Stimulated activated naive B cell treated with anti-CD40 and anti-IgM and Interleukin-4, amounts not matched to agents 10 μg/mL and 1 μg/mL and 100 μg/mL, for 72 hours (primary cell): ENCODE results near the gene SQSTM1.

Experiments used
- ATAC-seq, 2 donors: fragments of 150-1000 bp; cut with Tn5 transposase; replicated peaks; 2 replicates each; pipeline ENCODE4 v1.10.0; 2021; ENCODE audit warnings: moderate library complexity in 1 of 2
- DNase-seq: peaks from one replicate; pipeline ENCODE4 v3.0.0; 2021
- H3K27ac Mint-ChIP-seq: one replicate; pipeline ENCODE4 v1.8.0; 2022; ENCODE audit warnings: mild to moderate bottlenecking, mixed read lengths
- H3K27me3 Mint-ChIP-seq, 2 donors: one replicate each; pipeline ENCODE4 v1.8.0; 2022; ENCODE audit warnings: mixed read lengths in 2 of 2
- H3K36me3 Mint-ChIP-seq, 2 donors: one replicate each; pipeline ENCODE4 v1.8.0; 2022; ENCODE audit warnings: mixed read lengths in 2 of 2, mild to moderate bottlenecking in 1 of 2
- H3K4me1 Mint-ChIP-seq, 2 donors: one replicate each; pipeline ENCODE4 v1.8.0; 2022; ENCODE audit warnings: mixed read lengths in 2 of 2, mild to moderate bottlenecking in 1 of 2
- H3K4me3 Mint-ChIP-seq, 2 donors: one replicate each; pipeline ENCODE4 v1.8.0; 2022; ENCODE audit warnings: mild to moderate bottlenecking in 2 of 2, mixed read lengths in 2 of 2, moderate library complexity in 1 of 2
- H3K9me3 Mint-ChIP-seq, 2 donors: one replicate each; pipeline ENCODE4 v1.8.0; 2022; ENCODE audit warnings: mixed read lengths in 2 of 2, mild to moderate bottlenecking in 1 of 2

The SQSTM1 gene

DNA sequence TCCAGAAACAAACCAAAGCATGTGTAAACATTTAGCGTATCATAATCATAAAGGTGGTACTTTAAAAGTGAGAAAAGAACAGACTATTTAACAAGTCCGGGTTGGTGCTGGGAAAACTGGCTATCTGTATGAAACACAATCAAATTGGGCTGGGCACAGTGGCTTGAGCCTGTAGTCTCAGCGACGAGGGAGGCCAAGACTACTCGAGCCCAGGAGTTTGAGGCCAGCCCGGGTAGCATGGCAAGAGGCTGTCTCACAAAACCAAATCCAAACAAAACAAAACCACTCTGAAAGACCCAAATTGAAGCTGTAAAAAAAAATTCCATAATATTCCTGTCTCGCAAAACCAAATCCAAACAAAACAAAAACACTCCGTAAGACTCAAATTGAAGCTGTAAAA, 33.7 kb downstream of the SQSTM1 start:
- H3K27ac Mint-ChIP-seq, result no peak overlapping the region
- peaks cover 8 to 14% of the 10 kb centered on the region in 2 donors for H3K36me3 Mint-ChIP-seq
- DNase-seq, result no peak

GRCh38 chr5:179858241-179858585, 37.5 kb downstream of the SQSTM1 start:
- DNase-seq (no peak), ATAC-seq (peak; percentile 62)
- no peaks in the 10 kb centered on the region for H3K27me3 Mint-ChIP-seq
- peaks cover 12 to 13% of the 10 kb centered on the region in 2 donors for H3K36me3 Mint-ChIP-seq
- no peaks in the 10 kb centered on the region for H3K9me3 Mint-ChIP-seq
- H3K4me1 Mint-ChIP-seq, result peaks cover 14 to 39% of the 10 kb centered on the region in 2 donors
- H3K4me3 Mint-ChIP-seq, result peak overlapping the region; percentile 97 to 100
- H3K27ac Mint-ChIP-seq, result peak overlapping the region; percentile 96

More for the DNA sequence above, 33.7 kb downstream of the SQSTM1 start:
- no peaks in the 10 kb centered on the region for H3K9me3 Mint-ChIP-seq
- no peak overlapping the region for H3K4me3 Mint-ChIP-seq
- no peak for ATAC-seq
- H3K4me1 Mint-ChIP-seq, result peaks cover 21 to 48% of the 10 kb centered on the region in 2 donors
- no peaks in the 10 kb centered on the region for H3K27me3 Mint-ChIP-seq

DNA sequence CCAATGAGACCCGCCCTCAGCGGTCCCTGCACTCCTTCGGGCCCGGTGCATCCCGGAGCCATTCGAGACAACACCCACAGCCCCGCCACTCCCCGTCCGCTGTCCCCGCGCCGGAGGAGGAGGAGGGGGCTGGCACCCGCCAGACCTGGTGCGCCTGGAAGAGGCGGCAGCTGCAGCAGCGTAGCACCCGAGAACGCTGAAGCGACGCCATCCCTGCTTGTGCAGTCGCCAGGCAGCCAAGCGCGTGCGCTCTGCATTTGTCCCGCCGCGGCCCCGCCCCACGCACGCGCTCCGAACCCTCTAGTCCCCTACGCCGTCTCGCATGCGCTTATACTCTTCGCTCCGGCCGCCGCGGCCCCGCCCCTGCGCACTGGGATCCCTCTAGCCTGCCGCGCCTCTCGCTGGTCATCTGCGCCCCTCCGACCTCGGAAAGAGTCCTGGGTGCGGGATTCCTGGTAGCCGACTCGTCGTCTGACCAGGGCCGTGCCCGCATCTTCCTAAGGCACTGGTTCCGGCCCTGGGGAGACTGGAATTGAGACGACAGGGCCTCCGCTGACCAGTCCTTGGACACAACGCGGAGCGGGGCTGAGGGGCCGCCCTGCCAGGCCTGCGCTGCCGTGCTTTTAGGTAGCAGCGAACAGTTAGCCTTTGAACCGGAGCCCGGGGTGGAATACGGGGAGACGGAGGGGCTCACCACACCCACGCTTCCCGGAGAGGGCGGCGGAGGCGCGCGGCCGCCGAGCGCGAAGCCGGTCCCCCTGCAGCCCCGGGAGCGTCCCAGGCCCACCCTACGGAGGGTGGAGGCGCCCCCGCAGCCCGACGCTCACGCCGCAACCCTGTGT, 38.1 kb downstream of the SQSTM1 start, which contains the start of gene MRNIP:
Gene MRNIP, minus strand, starts transcription at position 232 of the 842 bp plus-strand sequence. Its CDS starts 21 bp downstream, at position 211.
- Mint-ChIP-seq H3K36me3 (peaks cover 17 to 18% of the 10 kb centered on the region in 2 donors), H3K4me3 (peak within 1 kb of the TSS; percentile 97 to 100), H3K27ac (peak within 1 kb of the TSS; percentile 96), H3K9me3 (no peaks in the 10 kb centered on the region), H3K4me1 (peaks cover 13 to 35% of the 10 kb centered on the region in 2 donors), H3K27me3 (no peaks in the 10 kb centered on the region)
- DNase-seq (peak; percentile 89), ATAC-seq (peak; percentile 95 to 96)

- Mint-ChIP-seq H3K9me3 (no peaks in the 10 kb centered on the region), H3K4me3 (peak overlapping the region; percentile 41 to 64), H3K36me3 (peaks cover 26 to 28% of the 10 kb centered on the region in 2 donors), H3K4me1 (peaks cover 9 to 26% of the 10 kb centered on the region in 2 donors), H3K27me3 (no peaks in the 10 kb centered on the region), H3K27ac (peak overlapping the region; percentile 53)
- ATAC-seq, result no peak
- DNase-seq, result no peak
These were observed 39.6 kb downstream of the SQSTM1 start for GRCh38 chr5:179860301-179860700.

DNA sequence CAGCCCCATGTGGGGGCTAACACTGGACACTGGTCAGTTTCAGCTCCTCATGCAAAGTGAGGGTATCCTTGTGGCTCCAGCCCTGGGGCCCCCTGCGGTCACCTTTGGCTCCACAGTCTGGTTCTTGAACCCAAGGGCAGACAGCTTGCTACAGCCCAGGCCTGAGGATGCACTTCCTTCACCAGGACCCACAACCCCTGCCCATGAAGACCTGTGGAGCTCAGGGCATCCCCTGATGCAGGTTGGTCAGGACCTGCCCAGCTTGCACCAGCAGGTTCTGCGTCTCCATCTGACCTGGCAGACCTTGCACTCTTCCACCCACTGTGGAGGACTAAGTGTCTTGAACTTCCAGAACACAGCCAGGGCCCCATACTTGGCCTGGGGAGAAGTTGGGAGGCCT, 41.6 kb downstream of the SQSTM1 start:
- Mint-ChIP-seq H3K27ac (no peak overlapping the region), H3K4me3 (no peak overlapping the region), H3K36me3 (peaks cover 36 to 37% of the 10 kb centered on the region in 2 donors), H3K9me3 (no peaks in the 10 kb centered on the region), H3K4me1 (peaks cover 16 to 39% of the 10 kb centered on the region in 2 donors), H3K27me3 (no peaks in the 10 kb centered on the region)
- ATAC-seq (no peak), DNase-seq (no peak)

GRCh38 chr5:179862891-179863290, 42.2 kb downstream of the SQSTM1 start:
- ATAC-seq, result no peak
- H3K4me1 Mint-ChIP-seq, result peaks cover 17 to 40% of the 10 kb centered on the region in 2 donors
- H3K27ac Mint-ChIP-seq, result peak overlapping the region; percentile 79
- DNase-seq, result no peak
- no peaks in the 10 kb centered on the region for H3K9me3 Mint-ChIP-seq
- no peaks in the 10 kb centered on the region for H3K27me3 Mint-ChIP-seq
- H3K4me3 Mint-ChIP-seq, result no peak overlapping the region
- H3K36me3 Mint-ChIP-seq, result peaks cover 39 to 41% of the 10 kb centered on the region in 2 donors

DNA sequence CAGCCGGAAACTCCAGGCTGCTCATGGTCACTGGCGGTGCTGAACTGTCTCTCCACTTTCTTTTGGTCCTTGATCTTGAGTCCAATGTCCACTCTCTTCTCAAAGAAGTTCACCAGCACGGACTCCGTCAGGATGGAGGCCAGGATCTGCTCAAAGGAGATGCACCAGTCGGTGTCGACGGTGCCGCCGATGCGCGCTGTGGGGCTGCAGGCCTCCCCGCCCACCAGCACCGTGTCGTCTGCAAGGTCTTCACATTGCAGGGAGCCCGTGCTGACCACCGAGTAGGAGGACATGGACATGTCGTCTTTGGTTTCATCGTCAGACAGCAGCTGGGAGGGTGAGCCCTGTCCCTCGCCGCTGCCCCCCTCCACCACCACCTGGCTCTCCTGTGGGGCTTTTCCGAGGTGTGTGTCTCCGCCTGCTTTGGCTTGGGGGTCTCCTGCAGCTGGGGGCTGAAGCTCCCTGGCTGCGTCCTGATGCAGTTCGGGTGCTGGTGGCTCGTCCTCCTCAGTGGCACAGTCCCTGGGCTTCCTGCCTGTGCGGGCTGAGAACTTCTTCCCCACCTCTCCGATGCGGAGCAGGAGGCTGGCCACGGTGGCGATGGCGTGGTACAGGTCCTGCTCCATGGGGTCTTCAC, 42.9 kb downstream of the SQSTM1 start:
- H3K27me3 Mint-ChIP-seq, result no peaks in the 10 kb centered on the region
- H3K4me1 Mint-ChIP-seq, result peaks cover 15 to 42% of the 10 kb centered on the region in 2 donors
- no peaks in the 10 kb centered on the region for H3K9me3 Mint-ChIP-seq
- ATAC-seq (no peak), DNase-seq (no peak)
- H3K27ac Mint-ChIP-seq, result peak overlapping the region; percentile 75
- H3K4me3 Mint-ChIP-seq, result no peak overlapping the region
- peaks cover 45 to 48% of the 10 kb centered on the region in 2 donors for H3K36me3 Mint-ChIP-seq

DNA sequence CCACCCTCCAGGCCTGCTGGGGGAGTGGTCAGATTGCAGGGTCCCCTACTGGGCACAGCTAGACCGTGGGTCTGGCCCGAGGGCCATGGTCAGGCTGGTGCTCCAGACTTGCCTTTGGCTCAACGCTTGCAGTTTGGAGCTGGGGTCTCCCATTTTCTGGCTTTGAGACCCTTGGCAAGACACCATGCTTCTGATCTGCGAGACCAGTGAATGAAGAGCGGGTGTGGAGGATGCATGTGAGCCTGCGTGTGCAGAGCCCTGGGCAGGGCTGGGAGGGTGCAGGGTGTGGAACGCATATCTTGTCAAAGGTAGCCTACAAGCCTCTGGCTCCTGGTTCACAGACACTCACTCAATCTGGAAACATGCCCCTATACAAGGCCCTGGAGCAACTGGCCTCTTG, 44.0 kb downstream of the SQSTM1 start:
- Mint-ChIP-seq H3K4me1 (peaks cover 15 to 35% of the 10 kb centered on the region in 2 donors), H3K4me3 (no peak overlapping the region), H3K27ac (no peak overlapping the region), H3K9me3 (no peaks in the 10 kb centered on the region), H3K36me3 (peaks cover 49 to 58% of the 10 kb centered on the region in 2 donors), H3K27me3 (no peaks in the 10 kb centered on the region)
- ATAC-seq (no peak), DNase-seq (no peak)

GRCh38 chr5:179865491-179866240, 45.0 kb downstream of the SQSTM1 start:
- peaks cover 8 to 25% of the 10 kb centered on the region in 2 donors for H3K4me1 Mint-ChIP-seq
- DNase-seq, result no peak
- no peak overlapping the region for H3K27ac Mint-ChIP-seq
- no peak for ATAC-seq
- H3K4me3 Mint-ChIP-seq, result no peak overlapping the region
- H3K36me3 Mint-ChIP-seq, result peaks cover 56 to 57% of the 10 kb centered on the region in 2 donors
- no peaks in the 10 kb centered on the region for H3K27me3 Mint-ChIP-seq
- H3K9me3 Mint-ChIP-seq, result no peaks in the 10 kb centered on the region

- Mint-ChIP-seq H3K4me3 (no peak overlapping the region), H3K27ac (no peak overlapping the region), H3K27me3 (no peaks in the 10 kb centered on the region), H3K4me1 (peaks cover 8 to 25% of the 10 kb centered on the region in 2 donors), H3K36me3 (peaks cover 64% of the 10 kb centered on the region in 2 donors), H3K9me3 (no peaks in the 10 kb centered on the region)
- peak; percentile 78 to 85 for ATAC-seq
- DNase-seq, result no peak
These were observed 45.8 kb downstream of the SQSTM1 start for GRCh38 chr5:179866241-179867078.

DNA sequence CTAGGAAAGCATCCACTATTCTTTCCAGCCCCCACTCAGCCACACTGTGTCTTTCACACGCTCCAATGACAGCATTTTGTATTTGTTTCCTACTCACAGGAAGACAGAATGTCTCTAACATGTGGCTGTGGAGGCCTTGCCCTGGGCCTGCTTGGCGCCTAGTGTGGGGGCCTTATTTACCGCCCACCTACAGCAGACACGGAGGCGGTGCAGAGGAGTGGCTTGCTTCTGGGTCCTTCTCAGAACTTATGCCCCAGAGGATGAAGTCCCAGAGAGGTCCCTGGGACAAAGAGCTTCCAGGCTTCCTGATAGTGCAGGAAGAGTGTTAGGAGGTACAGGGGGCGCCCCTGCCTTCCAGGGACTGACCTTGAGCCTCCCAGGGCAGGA, 46.4 kb downstream of the SQSTM1 start:
- Mint-ChIP-seq H3K9me3 (no peaks in the 10 kb centered on the region), H3K4me3 (no peak overlapping the region), H3K27me3 (no peaks in the 10 kb centered on the region), H3K36me3 (peaks cover 65 to 66% of the 10 kb centered on the region in 2 donors), H3K27ac (no peak overlapping the region), H3K4me1 (peaks cover 8 to 25% of the 10 kb centered on the region in 2 donors)
- DNase-seq, result no peak
- ATAC-seq, result no peak

- H3K4me1 Mint-ChIP-seq, result peaks cover 8 to 25% of the 10 kb centered on the region in 2 donors
- ATAC-seq (no peak), DNase-seq (no peak)
- peak overlapping the region; percentile 20 for H3K27ac Mint-ChIP-seq
- no peaks in the 10 kb centered on the region for H3K9me3 Mint-ChIP-seq
- H3K36me3 Mint-ChIP-seq, result peaks cover 67% of the 10 kb centered on the region in 2 donors
- H3K4me3 Mint-ChIP-seq, result no peak overlapping the region
- H3K27me3 Mint-ChIP-seq, result no peaks in the 10 kb centered on the region
These were observed 46.8 kb downstream of the SQSTM1 start for GRCh38 chr5:179867476-179867875.

DNA sequence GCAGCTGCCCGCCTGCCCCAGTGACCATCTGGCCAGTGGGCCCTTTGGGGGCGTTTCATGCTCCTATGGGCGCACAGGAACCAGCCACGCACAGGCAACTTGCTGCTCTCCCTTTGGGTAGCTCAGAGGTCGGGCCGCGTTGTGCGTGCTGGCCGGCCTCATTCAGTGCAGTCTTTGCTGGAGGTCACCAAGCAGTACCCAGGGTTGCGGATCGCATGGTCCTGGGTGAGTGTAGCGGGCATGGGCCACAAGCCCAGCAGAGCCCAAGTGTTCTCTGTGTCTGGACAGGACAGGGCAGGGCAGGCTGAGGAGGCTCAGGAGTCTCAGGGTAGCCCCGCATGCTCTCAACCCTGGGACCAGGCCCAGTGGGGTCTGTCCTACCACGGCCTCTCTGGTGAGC, 47.8 kb downstream of the SQSTM1 start:
- peaks cover 8 to 25% of the 10 kb centered on the region in 2 donors for H3K4me1 Mint-ChIP-seq
- no peaks in the 10 kb centered on the region for H3K27me3 Mint-ChIP-seq
- ATAC-seq (no peak), DNase-seq (no peak)
- peaks cover 58 to 64% of the 10 kb centered on the region in 2 donors for H3K36me3 Mint-ChIP-seq
- H3K4me3 Mint-ChIP-seq, result no peak overlapping the region
- no peak overlapping the region for H3K27ac Mint-ChIP-seq
- no peaks in the 10 kb centered on the region for H3K9me3 Mint-ChIP-seq
